OCI-LY1 (cell line): Measurements from ENCODE around the gene SHANK3.

ENCODE experiments used
- H2AFZ ChIP-seq: fragments of 200-600 bp; sonication (generic), shearing (Covaris generic); 2 replicates; pipeline ENCODE4 v1.6.0; 2014; ENCODE audit warnings: antibody characterized with exemption, mild to moderate bottlenecking, low read length
- H3F3A ChIP-seq: fragments of 200-600 bp; sonication (generic), shearing (Covaris generic); 2 replicates; pipeline ENCODE4 v1.6.0; 2014; ENCODE audit warnings: mild to moderate bottlenecking, antibody characterized with exemption, low read length, moderate library complexity; ENCODE audit not compliant: insufficient read depth
- H3K27ac ChIP-seq: fragments of 200-600 bp; sonication (generic); 2 replicates; pipeline ENCODE4 v1.5.1; 2014; ENCODE audit warnings: low read length, mixed run types, mild to moderate bottlenecking, low read depth; ENCODE audit not compliant: poor library complexity, severe bottlenecking
- H3K27me3 ChIP-seq: fragments of 200-600 bp; sonication (generic); 2 replicates; pipeline ENCODE4 v1.6.0; 2014; ENCODE audit warnings: antibody characterized with exemption, mild to moderate bottlenecking, low read length, moderate library complexity; ENCODE audit not compliant: insufficient read depth
- H3K36me3 ChIP-seq: fragments of 200-600 bp; sonication (generic); 2 replicates; pipeline ENCODE4 v1.6.1; 2014; ENCODE audit warnings: mild to moderate bottlenecking, antibody characterized with exemption, low read length, moderate library complexity, mixed read lengths; ENCODE audit not compliant: insufficient read depth
- H3K4me1 ChIP-seq: fragments of 200-600 bp; sonication (generic); 2 replicates; pipeline ENCODE4 v1.5.1; 2014; ENCODE audit warnings: mild to moderate bottlenecking, low read length, moderate library complexity; ENCODE audit not compliant: insufficient read depth, severe bottlenecking
- H3K4me2 ChIP-seq: fragments of 200-600 bp; sonication (generic), shearing (Covaris generic); 2 replicates; pipeline ENCODE4 v1.6.1; 2014; ENCODE audit warnings: low read length
- H3K4me3 ChIP-seq: fragments of 200-600 bp; sonication (generic); 2 replicates; pipeline ENCODE4 v1.5.1; 2014; ENCODE audit warnings: low read length, low read depth, mild to moderate bottlenecking, mixed read lengths; ENCODE audit not compliant: poor library complexity, severe bottlenecking
- H3K79me2 ChIP-seq: fragments of 200-600 bp; shearing (Covaris generic); 2 replicates; pipeline ENCODE4 v1.6.1; 2016; ENCODE audit warnings: mixed run types, low read length, mixed read lengths; ENCODE audit not compliant: insufficient read depth
- H3K9ac ChIP-seq: fragments of 200-600 bp; sonication (generic), shearing (Covaris generic); 2 replicates; pipeline ENCODE4 v1.6.1; 2014; ENCODE audit warnings: mild to moderate bottlenecking, low read length, mixed read lengths
- H3K9me2 ChIP-seq: fragments of 200-600 bp; sonication (generic), shearing (Covaris generic); 2 replicates; pipeline ENCODE4 v1.6.1; 2014; ENCODE audit warnings: low read depth, mild to moderate bottlenecking, low read length, mixed read lengths
- H3K9me3 ChIP-seq: fragments of 200-600 bp; shearing (Covaris generic); 2 replicates; pipeline ENCODE4 v1.6.1; 2014; ENCODE audit warnings: low read length, mixed read lengths
- H4K20me1 ChIP-seq: fragments of 200-600 bp; sonication (generic), shearing (Covaris generic); 2 replicates; pipeline ENCODE4 v1.6.0; 2016; ENCODE audit warnings: mild to moderate bottlenecking, low read length; ENCODE audit not compliant: insufficient read depth
- CTCF ChIP-seq: fragments of 200-600 bp; sonication (generic), shearing (Covaris generic); IDR thresholded peaks from 2 replicates; pipeline ENCODE4 v1.5.1; 2017; ENCODE audit warnings: mild to moderate bottlenecking, antibody characterized with exemption, low read length, moderate library complexity, mixed read lengths
- EZH2 ChIP-seq: fragments of 200-600 bp; sonication (generic), shearing (Covaris generic); IDR thresholded peaks from 2 replicates; pipeline ENCODE4 v1.8.0; 2017; ENCODE audit warnings: borderline replicate concordance, mixed run types, mild to moderate bottlenecking, antibody characterized with exemption, low read length, moderate library complexity, mixed read lengths

Gene SHANK3

GRCh38 chr22:50625568-50626313, 46.9 kb upstream of the SHANK3 start:
- Histone ChIP-seq H3F3A (peaks cover 9% of the 10 kb centered on the region; the same call in 1 of the 2 replicates), H3K9me3 (no peaks in the 10 kb centered on the region), H3K9me2 (no peaks in the 10 kb centered on the region), H4K20me1 (no peaks in the 10 kb centered on the region), H2AFZ (no peak overlapping the region), H3K79me2 (no peaks in the 10 kb centered on the region), H3K4me3 (no peak overlapping the region), H3K9ac (no peak overlapping the region), H3K4me2 (no peak overlapping the region), H3K27me3 (no peaks in the 10 kb centered on the region), H3K36me3 (no peaks in the 10 kb centered on the region), H3K4me1 (peaks cover 48% of the 10 kb centered on the region), H3K27ac (no peak overlapping the region)
- TF ChIP-seq CTCF (peak; percentile 23; the same call in 1 of the 2 replicates), EZH2 (no peak)

GRCh38 chr22:50626314-50626849, 46.2 kb upstream of the SHANK3 start:
- Histone ChIP-seq H3K9me2 (no peaks in the 10 kb centered on the region), H3K9ac (no peak overlapping the region; the same call in 1 of the 2 replicates), H3K4me1 (peaks cover 42% of the 10 kb centered on the region), H2AFZ (no peak overlapping the region), H3K27ac (no peak overlapping the region), H3K36me3 (no peaks in the 10 kb centered on the region), H3K9me3 (no peaks in the 10 kb centered on the region), H3K79me2 (no peaks in the 10 kb centered on the region), H4K20me1 (no peaks in the 10 kb centered on the region), H3K4me2 (0 out of 2 replicates have a peak overlapping the region, but pooled peaks have one; percentile 78), H3K27me3 (no peaks in the 10 kb centered on the region), H3K4me3 (no peak overlapping the region), H3F3A (peaks cover 6% of the 10 kb centered on the region; the same call in 1 of the 2 replicates)
- TF ChIP-seq CTCF (0 out of 2 replicates have a peak, but pooled peaks have one; percentile 1), EZH2 (no peak)

- Histone ChIP-seq H3K27ac (no peak overlapping the region), H3K9me2 (no peaks in the 10 kb centered on the region), H3F3A (no peaks in the 10 kb centered on the region), H3K79me2 (no peaks in the 10 kb centered on the region), H3K4me3 (peak overlapping the region; percentile 97), H2AFZ (no peak overlapping the region), H3K4me2 (peak overlapping the region; percentile 78), H3K27me3 (no peaks in the 10 kb centered on the region), H3K9me3 (no peaks in the 10 kb centered on the region), H3K9ac (peak overlapping the region; percentile 93), H3K36me3 (no peaks in the 10 kb centered on the region), H3K4me1 (peaks cover 35% of the 10 kb centered on the region), H4K20me1 (no peaks in the 10 kb centered on the region)
- TF ChIP-seq EZH2, result no peak
- no peak for TF ChIP-seq CTCF
Observed at GRCh38 chr22:50626850-50627641, 45.6 kb upstream of the SHANK3 start.
